OCI-LY1 (cell line): ENCODE measurements around the gene DIAPH3.

Experiments used
- H2AFZ ChIP-seq: fragments of 200-600 bp; sonication (generic), shearing (Covaris generic); 2 replicates; pipeline ENCODE4 v1.6.0; 2014; ENCODE audit warnings: antibody characterized with exemption, mild to moderate bottlenecking, low read length
- H3F3A ChIP-seq: fragments of 200-600 bp; sonication (generic), shearing (Covaris generic); 2 replicates; pipeline ENCODE4 v1.6.0; 2014; ENCODE audit warnings: mild to moderate bottlenecking, antibody characterized with exemption, low read length, moderate library complexity; ENCODE audit not compliant: insufficient read depth
- H3K27ac ChIP-seq: fragments of 200-600 bp; sonication (generic); 2 replicates; pipeline ENCODE4 v1.5.1; 2014; ENCODE audit warnings: low read length, mixed run types, mild to moderate bottlenecking, low read depth; ENCODE audit not compliant: poor library complexity, severe bottlenecking
- H3K27me3 ChIP-seq: fragments of 200-600 bp; sonication (generic); 2 replicates; pipeline ENCODE4 v1.6.0; 2014; ENCODE audit warnings: antibody characterized with exemption, mild to moderate bottlenecking, low read length, moderate library complexity; ENCODE audit not compliant: insufficient read depth
- H3K36me3 ChIP-seq: fragments of 200-600 bp; sonication (generic); 2 replicates; pipeline ENCODE4 v1.6.1; 2014; ENCODE audit warnings: mild to moderate bottlenecking, antibody characterized with exemption, low read length, moderate library complexity, mixed read lengths; ENCODE audit not compliant: insufficient read depth
- H3K4me1 ChIP-seq: fragments of 200-600 bp; sonication (generic); 2 replicates; pipeline ENCODE4 v1.5.1; 2014; ENCODE audit warnings: mild to moderate bottlenecking, low read length, moderate library complexity; ENCODE audit not compliant: insufficient read depth, severe bottlenecking
- H3K4me2 ChIP-seq: fragments of 200-600 bp; sonication (generic), shearing (Covaris generic); 2 replicates; pipeline ENCODE4 v1.6.1; 2014; ENCODE audit warnings: low read length
- H3K4me3 ChIP-seq: fragments of 200-600 bp; sonication (generic); 2 replicates; pipeline ENCODE4 v1.5.1; 2014; ENCODE audit warnings: low read length, low read depth, mild to moderate bottlenecking, mixed read lengths; ENCODE audit not compliant: poor library complexity, severe bottlenecking
- H3K79me2 ChIP-seq: fragments of 200-600 bp; shearing (Covaris generic); 2 replicates; pipeline ENCODE4 v1.6.1; 2016; ENCODE audit warnings: mixed run types, low read length, mixed read lengths; ENCODE audit not compliant: insufficient read depth
- H3K9ac ChIP-seq: fragments of 200-600 bp; sonication (generic), shearing (Covaris generic); 2 replicates; pipeline ENCODE4 v1.6.1; 2014; ENCODE audit warnings: mild to moderate bottlenecking, low read length, mixed read lengths
- H3K9me2 ChIP-seq: fragments of 200-600 bp; sonication (generic), shearing (Covaris generic); 2 replicates; pipeline ENCODE4 v1.6.1; 2014; ENCODE audit warnings: low read depth, mild to moderate bottlenecking, low read length, mixed read lengths
- H3K9me3 ChIP-seq: fragments of 200-600 bp; shearing (Covaris generic); 2 replicates; pipeline ENCODE4 v1.6.1; 2014; ENCODE audit warnings: low read length, mixed read lengths
- H4K20me1 ChIP-seq: fragments of 200-600 bp; sonication (generic), shearing (Covaris generic); 2 replicates; pipeline ENCODE4 v1.6.0; 2016; ENCODE audit warnings: mild to moderate bottlenecking, low read length; ENCODE audit not compliant: insufficient read depth
- EZH2 ChIP-seq: fragments of 200-600 bp; sonication (generic), shearing (Covaris generic); IDR thresholded peaks from 2 replicates; pipeline ENCODE4 v1.8.0; 2017; ENCODE audit warnings: borderline replicate concordance, mixed run types, mild to moderate bottlenecking, antibody characterized with exemption, low read length, moderate library complexity, mixed read lengths
- TF ChIP-seq, protein P1 (sequence below): fragments of 200-600 bp; sonication (generic), shearing (Covaris generic); IDR thresholded peaks from 2 replicates; pipeline ENCODE4 v1.5.1; 2017; ENCODE audit warnings: mild to moderate bottlenecking, antibody characterized with exemption, low read length, moderate library complexity, mixed read lengths

The DIAPH3 gene

DNA sequence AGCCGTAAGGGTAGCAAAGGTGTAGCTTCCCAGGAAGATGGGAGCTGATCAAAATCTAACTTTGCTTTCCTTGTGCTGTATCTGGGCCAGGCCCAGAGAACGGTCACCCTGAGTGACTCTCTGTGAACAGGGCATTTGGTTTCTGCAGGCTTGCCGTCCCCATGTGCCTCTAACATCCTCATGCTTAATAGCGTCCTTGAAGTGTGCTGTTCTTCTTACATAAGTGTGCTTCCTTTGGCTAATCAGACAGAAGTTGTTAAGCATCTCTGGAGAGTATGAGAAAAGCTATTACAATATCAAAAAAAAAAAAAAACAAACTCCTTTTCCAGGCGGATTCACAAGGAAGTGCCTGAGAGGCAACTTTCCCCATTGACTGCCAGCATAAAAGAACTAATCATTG is 503.7 kb downstream of the DIAPH3 start:
- Histone ChIP-seq H3K9me3 (no peaks in the 10 kb centered on the region), H2AFZ (no peak overlapping the region), H3K4me3 (no peak overlapping the region), H3K4me1 (no peaks in the 10 kb centered on the region), H4K20me1 (no peaks in the 10 kb centered on the region), H3K79me2 (no peaks in the 10 kb centered on the region), H3K36me3 (no peaks in the 10 kb centered on the region), H3F3A (no peaks in the 10 kb centered on the region), H3K9me2 (no peaks in the 10 kb centered on the region), H3K27ac (no peak overlapping the region), H3K4me2 (no peak overlapping the region), H3K27me3 (no peaks in the 10 kb centered on the region), H3K9ac (no peak overlapping the region)
- TF ChIP-seq, protein P1, sequence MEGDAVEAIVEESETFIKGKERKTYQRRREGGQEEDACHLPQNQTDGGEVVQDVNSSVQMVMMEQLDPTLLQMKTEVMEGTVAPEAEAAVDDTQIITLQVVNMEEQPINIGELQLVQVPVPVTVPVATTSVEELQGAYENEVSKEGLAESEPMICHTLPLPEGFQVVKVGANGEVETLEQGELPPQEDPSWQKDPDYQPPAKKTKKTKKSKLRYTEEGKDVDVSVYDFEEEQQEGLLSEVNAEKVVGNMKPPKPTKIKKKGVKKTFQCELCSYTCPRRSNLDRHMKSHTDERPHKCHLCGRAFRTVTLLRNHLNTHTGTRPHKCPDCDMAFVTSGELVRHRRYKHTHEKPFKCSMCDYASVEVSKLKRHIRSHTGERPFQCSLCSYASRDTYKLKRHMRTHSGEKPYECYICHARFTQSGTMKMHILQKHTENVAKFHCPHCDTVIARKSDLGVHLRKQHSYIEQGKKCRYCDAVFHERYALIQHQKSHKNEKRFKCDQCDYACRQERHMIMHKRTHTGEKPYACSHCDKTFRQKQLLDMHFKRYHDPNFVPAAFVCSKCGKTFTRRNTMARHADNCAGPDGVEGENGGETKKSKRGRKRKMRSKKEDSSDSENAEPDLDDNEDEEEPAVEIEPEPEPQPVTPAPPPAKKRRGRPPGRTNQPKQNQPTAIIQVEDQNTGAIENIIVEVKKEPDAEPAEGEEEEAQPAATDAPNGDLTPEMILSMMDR, result no peak
- TF ChIP-seq EZH2, result no peak

GRCh38 chr13:59658738-59659330 is 504.9 kb downstream of the DIAPH3 start:
- H4K20me1 ChIP-seq, result no peaks in the 10 kb centered on the region
- H3K9me2 ChIP-seq, result no peaks in the 10 kb centered on the region
- no peaks in the 10 kb centered on the region for H3K9me3 ChIP-seq
- no peak overlapping the region for H3K4me2 ChIP-seq
- no peaks in the 10 kb centered on the region for H3K27me3 ChIP-seq
- no peaks in the 10 kb centered on the region for H3K36me3 ChIP-seq
- no peak overlapping the region for H3K27ac ChIP-seq
- H3K79me2 ChIP-seq, result no peaks in the 10 kb centered on the region
- H3K4me1 ChIP-seq, result no peaks in the 10 kb centered on the region
- no peak overlapping the region for H3K4me3 ChIP-seq
- no peaks in the 10 kb centered on the region for H3F3A ChIP-seq
- TF ChIP-seq, protein P1, result no peak
- TF ChIP-seq EZH2, result no peak
- no peak overlapping the region for H2AFZ ChIP-seq
- no peak overlapping the region for H3K9ac ChIP-seq

DNA sequence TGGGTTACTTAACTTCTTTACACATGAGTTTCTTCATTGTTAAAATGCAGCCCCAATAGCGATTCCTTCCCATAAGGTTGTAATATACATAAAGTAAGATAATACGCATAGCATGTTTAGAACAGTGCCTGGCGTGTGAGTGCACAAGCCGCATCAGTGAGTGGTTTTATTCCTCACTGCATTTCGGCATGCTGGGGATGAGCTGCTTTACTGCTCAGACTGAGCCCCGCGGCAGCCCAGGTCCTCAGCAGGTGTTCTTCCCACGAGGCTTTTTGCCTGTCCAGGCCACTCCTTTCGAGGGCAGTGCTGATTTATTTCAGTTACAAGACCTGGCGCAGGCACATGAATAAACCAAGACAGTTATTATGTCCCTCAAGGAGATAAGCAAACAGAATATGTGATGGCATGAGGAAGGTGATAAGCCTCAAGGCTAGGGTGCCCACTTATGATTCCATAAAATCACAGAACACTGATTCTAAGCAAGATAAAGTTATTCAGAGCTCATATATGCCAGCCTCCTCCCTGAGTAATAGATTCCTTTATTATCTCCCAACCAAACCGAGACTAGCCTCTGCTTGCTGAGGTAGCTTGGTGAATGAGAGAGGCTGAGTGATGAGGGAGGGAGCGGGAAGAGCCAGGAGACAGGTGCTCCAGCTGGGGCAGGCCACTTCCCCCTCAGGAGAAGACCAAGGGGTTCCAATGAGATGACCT is 505.5 kb downstream of the DIAPH3 start:
- H3K4me2 ChIP-seq, result no peak overlapping the region
- H3K27ac ChIP-seq, result no peak overlapping the region
- no peaks in the 10 kb centered on the region for H3K36me3 ChIP-seq
- H3F3A ChIP-seq, result no peaks in the 10 kb centered on the region
- H2AFZ ChIP-seq, result no peak overlapping the region
- H3K4me3 ChIP-seq, result no peak overlapping the region
- TF ChIP-seq, protein P1, result no peak
- no peak for TF ChIP-seq EZH2
- H3K9me2 ChIP-seq, result no peaks in the 10 kb centered on the region
- no peaks in the 10 kb centered on the region for H3K4me1 ChIP-seq
- H4K20me1 ChIP-seq, result no peaks in the 10 kb centered on the region
- H3K9ac ChIP-seq, result no peak overlapping the region
- H3K79me2 ChIP-seq, result no peaks in the 10 kb centered on the region
- H3K27me3 ChIP-seq, result no peaks in the 10 kb centered on the region
- no peaks in the 10 kb centered on the region for H3K9me3 ChIP-seq
